Astrocyte (in vitro differentiated cells and primary cell): ENCODE data around the gene ATF6B. TPM values are rescaled to one million over a fixed set of nuclear protein-coding genes. Genes with fewer than 3 reads are reported as not detected.

Experiments
- DNase-seq: peaks from one replicate; pipeline ENCODE4 v3.0.0-alpha.2; 2010; ENCODE audit warnings: low read depth
- FAIRE-seq: peaks from 2 replicates; lab custom pipeline; 2011; peaks lifted over from hg19 to GRCh38; lab: Jason Lieb, UNC
- H2AFZ ChIP-seq: 2 replicates; pipeline ENCODE4 v1.6.0; 2012; ENCODE audit warnings: low read depth, low read length, inconsistent platforms
- H3K27ac ChIP-seq: 2 replicates; pipeline ENCODE4 v1.5.1; 2011; ENCODE audit warnings: low read depth, low read length, inconsistent platforms
- H3K27me3 ChIP-seq: 2 replicates; pipeline ENCODE4 v1.6.0; 2011; ENCODE audit warnings: low read length, inconsistent platforms; ENCODE audit not compliant: insufficient read depth
- H3K36me3 ChIP-seq: 2 replicates; pipeline ENCODE4 v1.5.1; 2011; ENCODE audit warnings: low read length, inconsistent platforms; ENCODE audit not compliant: insufficient read depth
- H3K4me1 ChIP-seq: 2 replicates; pipeline ENCODE4 v1.5.1; 2011; ENCODE audit warnings: low read length, inconsistent platforms; ENCODE audit not compliant: insufficient read depth
- H3K4me2 ChIP-seq: 2 replicates; pipeline ENCODE4 v1.6.0; 2012; ENCODE audit warnings: low read length, inconsistent platforms
- H3K4me3 ChIP-seq: 2 replicates; pipeline ENCODE4 v1.5.1; 2011; ENCODE audit warnings: low read depth, mild to moderate bottlenecking, low read length, inconsistent platforms; ENCODE audit not compliant: insufficient read depth
- H3K79me2 ChIP-seq: 2 replicates; pipeline ENCODE4 v1.6.0; 2012; ENCODE audit warnings: mild to moderate bottlenecking, low read length, inconsistent platforms; ENCODE audit not compliant: insufficient read depth
- H3K9ac ChIP-seq: 2 replicates; pipeline ENCODE4 v1.6.0; 2012; ENCODE audit warnings: mild to moderate bottlenecking, low read length, inconsistent platforms
- H3K9me3 ChIP-seq: 2 replicates; pipeline ENCODE4 v1.5.1; 2012; ENCODE audit warnings: low read depth, mild to moderate bottlenecking, low read length, inconsistent platforms; ENCODE audit not compliant: insufficient read depth
- H4K20me1 ChIP-seq: 2 replicates; pipeline ENCODE4 v1.6.0; 2012; ENCODE audit warnings: low read length, inconsistent platforms; ENCODE audit not compliant: insufficient read depth
- H3K27ac Mint-ChIP-seq: one replicate; pipeline ENCODE4 v1.8.0; 2021; ENCODE audit warnings: mild to moderate bottlenecking, mixed read lengths; ENCODE audit not compliant: unreplicated experiment
- H3K27me3 Mint-ChIP-seq: one replicate; pipeline ENCODE4 v1.8.0; 2021; ENCODE audit warnings: low read depth, mixed read lengths; ENCODE audit not compliant: unreplicated experiment
- H3K36me3 Mint-ChIP-seq: one replicate; pipeline ENCODE4 v1.8.0; 2021; ENCODE audit warnings: low read depth, mixed read lengths; ENCODE audit not compliant: unreplicated experiment
- H3K4me1 Mint-ChIP-seq: one replicate; pipeline ENCODE4 v1.8.0; 2021; ENCODE audit warnings: low read depth, mixed read lengths; ENCODE audit not compliant: unreplicated experiment
- H3K4me3 Mint-ChIP-seq: one replicate; pipeline ENCODE4 v1.8.0; 2021; ENCODE audit warnings: mild to moderate bottlenecking, moderate library complexity, mixed read lengths; ENCODE audit not compliant: unreplicated experiment
- H3K9me3 Mint-ChIP-seq: one replicate; pipeline ENCODE4 v1.8.0; 2021; ENCODE audit warnings: mild to moderate bottlenecking, mixed read lengths; ENCODE audit not compliant: unreplicated experiment
- CTCF ChIP-seq: IDR thresholded peaks from 2 replicates; pipeline ENCODE4 v1.5.1; 2011; ENCODE audit warnings: low read depth, mild to moderate bottlenecking, inconsistent platforms, low read length, moderate library complexity; ENCODE audit not compliant: insufficient read depth
- EZH2 ChIP-seq: IDR thresholded peaks from 2 replicates; pipeline ENCODE4 v1.6.1; 2012; ENCODE audit warnings: mild to moderate bottlenecking, low read length, inconsistent platforms; ENCODE audit not compliant: insufficient read depth
- total RNA-seq: library from RNA; stranded (reverse); gene quantifications from 2 replicates; pipeline ENCODE4 v1.2.1, GENCODE V29; 2021

ATF6B gene
- total RNA-seq, 1 donor from 2014 or later, result 68.7 TPM

DNA sequence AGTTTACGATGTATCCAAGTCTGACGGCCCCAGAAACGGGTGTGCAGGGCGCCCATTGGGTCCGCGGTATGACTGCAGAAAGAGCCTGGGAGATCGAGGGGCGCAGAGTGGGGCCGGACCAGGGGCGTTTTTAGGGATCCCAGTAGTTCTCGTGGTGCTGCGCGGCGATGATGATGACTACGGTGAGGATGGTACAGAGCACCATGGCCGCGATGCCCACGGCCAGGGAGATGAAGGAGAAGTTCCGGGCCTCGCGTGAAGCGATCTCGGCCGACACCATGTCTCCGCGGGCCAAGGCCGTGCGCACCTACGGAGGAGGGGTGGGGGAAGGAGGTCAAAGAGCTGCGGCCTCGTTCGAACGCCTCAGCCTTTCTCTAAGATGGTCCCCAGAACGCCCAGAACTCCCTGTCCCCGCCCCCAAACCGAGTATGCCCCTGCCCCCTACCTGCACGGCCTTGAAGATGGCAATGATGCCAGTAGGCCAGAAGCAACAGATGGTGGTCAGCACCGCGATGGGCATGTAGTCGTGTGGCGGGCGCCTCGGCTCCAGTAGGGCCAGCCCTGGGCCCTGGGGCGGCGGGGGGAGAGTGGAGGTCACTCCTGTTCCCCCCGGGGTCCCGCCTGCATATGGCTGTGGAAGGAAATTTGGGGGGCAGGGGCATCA is 21.2 kb upstream of the ATF6B start:
- FAIRE-seq (no peak), DNase-seq (no peak)
- Mint-ChIP-seq H3K27me3 (peaks cover 33% of the 10 kb centered on the region), H3K4me1 (peaks cover 22% of the 10 kb centered on the region), H3K9me3 (peaks cover 9% of the 10 kb centered on the region), H3K27ac (no peak overlapping the region), H3K36me3 (peaks cover 6% of the 10 kb centered on the region), H3K4me3 (no peak overlapping the region)
- Histone ChIP-seq H3K4me1 (peaks cover 16% of the 10 kb centered on the region), H3K4me3 (peak overlapping the region; percentile 35), H2AFZ (peak overlapping the region; percentile 61), H3K9ac (no peak overlapping the region), H3K4me2 (peak overlapping the region; percentile 66), H4K20me1 (no peaks in the 10 kb centered on the region), H3K79me2 (peaks cover under 1% of the 10 kb centered on the region), H3K9me3 (no peaks in the 10 kb centered on the region), H3K36me3 (no peaks in the 10 kb centered on the region), H3K27ac (no peak overlapping the region), H3K27me3 (peaks cover 37% of the 10 kb centered on the region)
- peak; percentile 1 for TF ChIP-seq EZH2
- no peak for TF ChIP-seq CTCF

GRCh38 chr6:32148289-32149091 is 20.4 kb upstream of the ATF6B start:
- Mint-ChIP-seq H3K36me3 (peaks cover 6% of the 10 kb centered on the region), H3K27ac (no peak overlapping the region), H3K4me1 (peaks cover 22% of the 10 kb centered on the region), H3K27me3 (peaks cover 33% of the 10 kb centered on the region), H3K4me3 (peak overlapping the region; percentile 71), H3K9me3 (peaks cover 9% of the 10 kb centered on the region)
- Histone ChIP-seq H3K9me3 (no peaks in the 10 kb centered on the region), H3K9ac (no peak overlapping the region), H3K79me2 (no peaks in the 10 kb centered on the region), H3K27ac (no peak overlapping the region), H4K20me1 (no peaks in the 10 kb centered on the region), H3K4me3 (peak overlapping the region; percentile 35), H2AFZ (peak overlapping the region; percentile 61), H3K27me3 (peaks cover 37% of the 10 kb centered on the region), H3K36me3 (no peaks in the 10 kb centered on the region), H3K4me2 (peak overlapping the region; percentile 66), H3K4me1 (peaks cover 16% of the 10 kb centered on the region)
- DNase-seq (peak; percentile 6), FAIRE-seq (no peak)
- TF ChIP-seq EZH2, result peak; percentile 27
- no peak for TF ChIP-seq CTCF
